ENCODE data around the gene PRPF6.

GRCh38 chr20:64050261-64051032 is 69.5 kb downstream of the PRPF6 start:
- TF ChIP-seq EZH2 (IDR thresholded peaks at IDR 0.05; ENCODE audit: insufficient read depth, low read length) (no peak), CTCF (IDR thresholded peaks at IDR 0.05; ENCODE audit: insufficient read depth, low read depth, low read length) (no peak)
